DND-41 (cell line): ENCODE measurements around the gene HENMT1.

ENCODE experiments used
- ATAC-seq: fragments of 200-7000 bp; cut with Tn5 transposase; 3 replicates; pipeline ENCODE4 v1.9.1; 2021; ENCODE audit warnings: low read depth; ENCODE audit not compliant: insufficient read depth
- DNase-seq: peaks from one replicate; pipeline ENCODE4 v3.0.0-alpha.2; 2020
- H2AFZ ChIP-seq: 2 replicates; pipeline ENCODE4 v1.6.0; 2012; ENCODE audit warnings: low read depth, low read length
- H3K27ac ChIP-seq: 2 replicates; pipeline ENCODE4 v1.5.1; 2012; ENCODE audit warnings: low read length, inconsistent platforms
- H3K27me3 ChIP-seq: fragments of 200-600 bp; sonication (generic); 2 replicates; pipeline ENCODE4 v1.6.0; 2012; ENCODE audit warnings: low read length, mild to moderate bottlenecking, inconsistent platforms; ENCODE audit not compliant: insufficient read depth, poor library complexity
- H3K36me3 ChIP-seq: 2 replicates; pipeline ENCODE4 v1.5.1; 2012; ENCODE audit warnings: low read length, inconsistent platforms; ENCODE audit not compliant: insufficient read depth
- H3K4me1 ChIP-seq: 2 replicates; pipeline ENCODE4 v1.5.1; 2012; ENCODE audit warnings: mild to moderate bottlenecking, low read length; ENCODE audit not compliant: insufficient read depth
- H3K4me2 ChIP-seq: 2 replicates; pipeline ENCODE4 v1.6.0; 2012; ENCODE audit warnings: mild to moderate bottlenecking, moderate library complexity, low read length, inconsistent platforms; ENCODE audit not compliant: insufficient read depth
- H3K4me3 ChIP-seq, 2 experiments: fragments of 200-600 bp in 1 of 2; shearing (Covaris generic) in 1 of 2; 2 replicates each; pipeline ENCODE4 v1.5.1; 2012 to 2016; ENCODE audit warnings: inconsistent platforms in 2 of 2, low read length in 2 of 2, mild to moderate bottlenecking in 2 of 2, low read depth in 1 of 2, moderate library complexity in 1 of 2
- H3K79me2 ChIP-seq: 2 replicates; pipeline ENCODE4 v1.6.0; 2012; ENCODE audit warnings: low read length, inconsistent platforms; ENCODE audit not compliant: insufficient read depth
- H3K9ac ChIP-seq: 2 replicates; pipeline ENCODE4 v1.6.0; 2012; ENCODE audit warnings: low read depth, mild to moderate bottlenecking, inconsistent platforms, low read length, moderate library complexity
- H3K9me3 ChIP-seq: 2 replicates; pipeline ENCODE4 v1.5.1; 2012; ENCODE audit warnings: low read length, moderate library complexity, mild to moderate bottlenecking, inconsistent platforms; ENCODE audit not compliant: insufficient read depth, severe bottlenecking
- H4K20me1 ChIP-seq: 2 replicates; pipeline ENCODE4 v1.6.0; 2012; ENCODE audit warnings: low read length; ENCODE audit not compliant: insufficient read depth
- EZH2 ChIP-seq: IDR thresholded peaks from 3 replicates; pipeline ENCODE4 v1.6.1; 2012; ENCODE audit warnings: borderline replicate concordance, low read depth, mild to moderate bottlenecking, moderate library complexity, low read length, inconsistent platforms; ENCODE audit not compliant: severe bottlenecking
- TF ChIP-seq, protein P1 (sequence below): IDR thresholded peaks from 2 replicates; pipeline ENCODE4 v1.5.1; 2012; ENCODE audit warnings: borderline replicate concordance, low read length, moderate library complexity, mild to moderate bottlenecking; ENCODE audit not compliant: poor library complexity, severe bottlenecking; ENCODE audit errors: extremely low read depth

HENMT1 gene

DNA sequence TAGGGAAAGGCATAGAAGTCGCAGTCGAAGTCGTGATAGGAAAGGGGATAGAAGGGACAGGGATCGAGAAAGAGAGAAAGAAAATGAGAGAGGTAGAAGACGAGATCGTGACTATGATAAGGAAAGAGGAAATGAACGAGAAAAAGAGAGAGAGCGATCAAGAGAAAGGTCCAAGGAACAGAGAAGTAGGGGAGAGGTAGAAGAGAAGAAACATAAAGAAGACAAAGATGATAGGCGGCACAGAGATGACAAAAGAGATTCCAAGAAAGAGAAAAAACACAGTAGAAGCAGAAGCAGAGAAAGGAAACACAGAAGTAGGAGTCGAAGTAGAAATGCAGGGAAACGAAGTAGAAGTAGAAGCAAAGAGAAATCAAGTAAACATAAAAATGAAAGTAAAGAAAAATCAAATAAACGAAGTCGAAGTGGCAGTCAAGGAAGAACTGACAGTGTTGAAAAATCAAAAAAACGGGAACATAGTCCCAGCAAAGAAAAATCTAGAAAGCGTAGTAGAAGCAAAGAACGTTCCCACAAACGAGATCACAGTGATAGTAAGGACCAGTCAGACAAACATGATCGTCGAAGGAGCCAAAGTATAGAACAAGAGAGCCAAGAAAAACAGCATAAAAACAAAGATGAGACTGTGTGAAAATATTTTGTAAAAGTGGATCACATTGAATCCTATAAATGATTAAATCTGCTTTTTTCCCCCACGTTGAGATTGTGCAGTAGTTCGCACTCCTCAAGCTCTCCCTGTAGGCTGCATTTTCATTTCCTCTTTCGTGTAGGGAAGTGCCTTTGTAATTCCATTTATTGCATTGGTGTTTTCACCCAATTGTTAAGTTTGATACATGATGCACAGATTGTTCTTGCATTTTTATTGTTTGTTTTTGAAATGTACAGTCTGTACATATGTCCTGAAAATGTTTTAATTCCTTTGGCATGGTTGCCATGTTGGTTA lies 38.8 kb upstream of the HENMT1 start:
- DNase-seq (no peak), ATAC-seq (no peak)
- no peak overlapping the region for H3K9ac ChIP-seq
- peaks cover 14% of the 10 kb centered on the region for H3K4me1 ChIP-seq
- no peak overlapping the region for H2AFZ ChIP-seq
- peaks cover 43% of the 10 kb centered on the region; the same call in 1 of the 2 replicates for H4K20me1 ChIP-seq
- H3K79me2 ChIP-seq: peaks cover 25% of the 10 kb centered on the region
- no peak overlapping the region for H3K4me3 ChIP-seq
- no peaks in the 10 kb centered on the region for H3K9me3 ChIP-seq
- no peak overlapping the region for H3K27ac ChIP-seq
- H3K4me2 ChIP-seq: no peak overlapping the region
- no peak for TF ChIP-seq EZH2
- TF ChIP-seq, protein P1, sequence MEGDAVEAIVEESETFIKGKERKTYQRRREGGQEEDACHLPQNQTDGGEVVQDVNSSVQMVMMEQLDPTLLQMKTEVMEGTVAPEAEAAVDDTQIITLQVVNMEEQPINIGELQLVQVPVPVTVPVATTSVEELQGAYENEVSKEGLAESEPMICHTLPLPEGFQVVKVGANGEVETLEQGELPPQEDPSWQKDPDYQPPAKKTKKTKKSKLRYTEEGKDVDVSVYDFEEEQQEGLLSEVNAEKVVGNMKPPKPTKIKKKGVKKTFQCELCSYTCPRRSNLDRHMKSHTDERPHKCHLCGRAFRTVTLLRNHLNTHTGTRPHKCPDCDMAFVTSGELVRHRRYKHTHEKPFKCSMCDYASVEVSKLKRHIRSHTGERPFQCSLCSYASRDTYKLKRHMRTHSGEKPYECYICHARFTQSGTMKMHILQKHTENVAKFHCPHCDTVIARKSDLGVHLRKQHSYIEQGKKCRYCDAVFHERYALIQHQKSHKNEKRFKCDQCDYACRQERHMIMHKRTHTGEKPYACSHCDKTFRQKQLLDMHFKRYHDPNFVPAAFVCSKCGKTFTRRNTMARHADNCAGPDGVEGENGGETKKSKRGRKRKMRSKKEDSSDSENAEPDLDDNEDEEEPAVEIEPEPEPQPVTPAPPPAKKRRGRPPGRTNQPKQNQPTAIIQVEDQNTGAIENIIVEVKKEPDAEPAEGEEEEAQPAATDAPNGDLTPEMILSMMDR: no peak
- H3K27me3 ChIP-seq: no peaks in the 10 kb centered on the region
- H3K36me3 ChIP-seq: peaks cover 68% of the 10 kb centered on the region

DNA sequence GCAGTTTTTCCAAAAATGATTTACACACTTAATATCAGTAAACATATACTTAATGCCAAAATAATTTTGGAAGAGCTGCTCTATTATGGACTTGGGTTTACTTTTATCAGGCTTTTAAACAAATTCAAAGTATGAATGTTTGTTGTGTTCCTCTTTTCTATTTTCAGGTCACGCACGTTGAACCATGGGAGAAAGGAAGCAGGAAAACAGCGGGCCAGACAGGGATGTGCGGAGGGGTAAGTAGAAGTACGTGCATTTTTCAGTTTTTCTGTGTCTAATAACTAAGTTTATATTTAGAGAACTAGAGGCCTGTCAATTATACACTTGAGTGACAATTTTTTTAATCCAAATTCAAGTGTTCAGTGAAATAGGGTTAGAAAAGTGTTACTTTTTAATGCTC lies 34.6 kb upstream of the HENMT1 start:
- TF ChIP-seq EZH2: no peak
- TF ChIP-seq, protein P1: no peak
- H3K9ac ChIP-seq: no peak overlapping the region
- no peak overlapping the region for H3K27ac ChIP-seq
- H3K27me3 ChIP-seq: no peaks in the 10 kb centered on the region
- H4K20me1 ChIP-seq: peaks cover 58% of the 10 kb centered on the region
- ATAC-seq (no peak), DNase-seq (no peak)
- H3K9me3 ChIP-seq: no peaks in the 10 kb centered on the region
- H3K36me3 ChIP-seq: peaks cover 73% of the 10 kb centered on the region
- peaks cover 63% of the 10 kb centered on the region for H3K79me2 ChIP-seq
- peaks cover 35% of the 10 kb centered on the region for H3K4me1 ChIP-seq
- H2AFZ ChIP-seq: no peak overlapping the region
- peak overlapping the region; percentile 88 for H3K4me2 ChIP-seq
- H3K4me3 ChIP-seq: peak overlapping the region in 1 of 2 experiments; percentile 19; a peak in 1 of 4 replicates

DNA sequence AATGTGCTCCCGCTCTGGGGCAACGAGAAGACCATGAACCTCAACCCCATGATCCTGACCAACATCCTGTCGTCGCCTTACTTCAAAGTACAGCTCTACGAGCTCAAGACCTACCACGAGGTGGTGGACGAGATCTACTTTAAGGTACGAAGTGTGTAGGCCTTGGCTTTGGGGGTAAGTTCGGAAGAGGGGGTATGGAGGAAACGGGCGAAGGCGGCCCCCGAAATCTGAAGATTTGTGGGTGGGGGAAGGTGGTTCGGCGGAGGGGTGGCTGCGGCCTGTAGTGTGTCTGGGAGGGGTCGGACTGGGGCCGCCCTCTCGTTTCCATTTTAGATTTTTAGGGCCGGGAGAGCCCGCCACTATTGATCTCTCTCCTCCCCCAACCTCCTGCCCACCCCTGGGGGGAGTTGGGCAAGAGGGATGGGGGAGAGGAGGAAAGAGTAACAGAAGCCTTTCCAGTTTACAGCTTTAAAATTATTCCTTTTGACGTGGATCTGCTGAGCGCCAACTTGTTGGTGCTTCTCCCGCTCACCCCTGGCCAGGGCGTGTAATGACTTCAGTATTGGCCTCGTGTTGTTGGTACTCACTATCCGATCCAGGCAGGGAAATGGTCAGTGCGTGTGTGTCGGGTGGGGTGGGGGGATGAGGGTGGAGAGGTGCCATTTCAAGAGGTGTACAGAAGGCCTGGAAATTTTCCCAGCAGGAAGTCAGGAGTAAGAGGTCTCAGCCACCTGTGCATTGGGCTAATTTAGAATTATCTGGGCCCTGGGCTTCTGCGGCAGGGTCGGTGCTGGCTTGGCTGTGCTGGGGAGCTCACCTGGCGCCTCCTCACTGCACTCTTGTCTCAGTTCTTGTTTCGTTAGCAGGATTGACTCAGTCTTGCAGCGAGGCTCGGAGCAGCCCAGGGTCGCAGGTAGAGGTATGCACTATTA lies 32.1 kb upstream of the HENMT1 start:
- peak overlapping the region; percentile 78 for H3K9ac ChIP-seq
- ATAC-seq (peak; percentile 73), DNase-seq (peak; percentile 83)
- H3K4me2 ChIP-seq: peak overlapping the region; percentile 88
- H3K4me1 ChIP-seq: peaks cover 36% of the 10 kb centered on the region
- H2AFZ ChIP-seq: peak overlapping the region; percentile 87
- H4K20me1 ChIP-seq: peaks cover 45% of the 10 kb centered on the region
- H3K36me3 ChIP-seq: peaks cover 47% of the 10 kb centered on the region
- H3K27me3 ChIP-seq: no peaks in the 10 kb centered on the region
- TF ChIP-seq EZH2: no peak
- TF ChIP-seq, protein P1: peak; percentile 70
- H3K79me2 ChIP-seq: peaks cover 63% of the 10 kb centered on the region
- peak overlapping the region; percentile 72 to 86 for H3K4me3 ChIP-seq
- H3K27ac ChIP-seq: peak overlapping the region; percentile 95
- H3K9me3 ChIP-seq: no peaks in the 10 kb centered on the region
